ENCODE results near the gene PGS1. TPM values are rescaled to one million over a fixed set of nuclear protein-coding genes. Genes with fewer than 3 reads are reported as not detected.

PGS1 gene
- total and polyA plus RNA-seq, 10 of the 15 experiments (the other 5 are each of a cell fraction or from before 2014, with no cell fraction given): 1.3 to 37.6 (median 27.4) TPM

GRCh38 chr17:78399693-78400144, 21.3 kb downstream of the PGS1 start:
- FAIRE-seq: no peak
- CTCF ChIA-PET: no interaction called here
- TF ChIP-seq DPF2 (IDR thresholded peaks at IDR 0.05) (no peak), RFX5 (IDR thresholded peaks at IDR 0.05; ENCODE audit: low read depth, low read length) (no peak), SPI1 (IDR thresholded peaks at IDR 0.05; ENCODE audit: borderline replicate concordance, insufficient read depth, low read depth, low read length) (no peak), ASH2L (IDR thresholded peaks at IDR 0.05; ENCODE audit: borderline replicate concordance, low read depth) (no peak), PBX3 (IDR thresholded peaks at IDR 0.05; ENCODE audit: insufficient replicate concordance, low read depth, low read length) (no peak), TCF7 (IDR thresholded peaks at IDR 0.05; ENCODE audit: borderline replicate concordance) (no peak), RCOR1 (conservative IDR thresholded peaks at IDR 0.05; ENCODE audit: low read depth, low read length) (no peak), CHD2 (IDR thresholded peaks at IDR 0.05; ENCODE audit: borderline replicate concordance, low read depth, low read length) (no peak), ZNF217 (IDR thresholded peaks at IDR 0.05) (no peak), YBX1 (IDR thresholded peaks at IDR 0.05) (no peak), PML (IDR thresholded peaks at IDR 0.05; ENCODE audit: low read length) (no peak), BHLHE40 (IDR thresholded peaks at IDR 0.05; ENCODE audit: borderline replicate concordance in 1 of 2, low read depth in 2 of 2, low read length in 1 of 2) (no peak)
- TF ChIP-seq, protein P1, sequence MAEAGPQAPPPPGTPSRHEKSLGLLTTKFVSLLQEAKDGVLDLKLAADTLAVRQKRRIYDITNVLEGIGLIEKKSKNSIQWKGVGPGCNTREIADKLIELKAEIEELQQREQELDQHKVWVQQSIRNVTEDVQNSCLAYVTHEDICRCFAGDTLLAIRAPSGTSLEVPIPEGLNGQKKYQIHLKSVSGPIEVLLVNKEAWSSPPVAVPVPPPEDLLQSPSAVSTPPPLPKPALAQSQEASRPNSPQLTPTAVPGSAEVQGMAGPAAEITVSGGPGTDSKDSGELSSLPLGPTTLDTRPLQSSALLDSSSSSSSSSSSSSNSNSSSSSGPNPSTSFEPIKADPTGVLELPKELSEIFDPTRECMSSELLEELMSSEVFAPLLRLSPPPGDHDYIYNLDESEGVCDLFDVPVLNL (IDR thresholded peaks at IDR 0.05; ENCODE audit: low read depth, low read length): no peak
- TF ChIP-seq, protein P2, sequence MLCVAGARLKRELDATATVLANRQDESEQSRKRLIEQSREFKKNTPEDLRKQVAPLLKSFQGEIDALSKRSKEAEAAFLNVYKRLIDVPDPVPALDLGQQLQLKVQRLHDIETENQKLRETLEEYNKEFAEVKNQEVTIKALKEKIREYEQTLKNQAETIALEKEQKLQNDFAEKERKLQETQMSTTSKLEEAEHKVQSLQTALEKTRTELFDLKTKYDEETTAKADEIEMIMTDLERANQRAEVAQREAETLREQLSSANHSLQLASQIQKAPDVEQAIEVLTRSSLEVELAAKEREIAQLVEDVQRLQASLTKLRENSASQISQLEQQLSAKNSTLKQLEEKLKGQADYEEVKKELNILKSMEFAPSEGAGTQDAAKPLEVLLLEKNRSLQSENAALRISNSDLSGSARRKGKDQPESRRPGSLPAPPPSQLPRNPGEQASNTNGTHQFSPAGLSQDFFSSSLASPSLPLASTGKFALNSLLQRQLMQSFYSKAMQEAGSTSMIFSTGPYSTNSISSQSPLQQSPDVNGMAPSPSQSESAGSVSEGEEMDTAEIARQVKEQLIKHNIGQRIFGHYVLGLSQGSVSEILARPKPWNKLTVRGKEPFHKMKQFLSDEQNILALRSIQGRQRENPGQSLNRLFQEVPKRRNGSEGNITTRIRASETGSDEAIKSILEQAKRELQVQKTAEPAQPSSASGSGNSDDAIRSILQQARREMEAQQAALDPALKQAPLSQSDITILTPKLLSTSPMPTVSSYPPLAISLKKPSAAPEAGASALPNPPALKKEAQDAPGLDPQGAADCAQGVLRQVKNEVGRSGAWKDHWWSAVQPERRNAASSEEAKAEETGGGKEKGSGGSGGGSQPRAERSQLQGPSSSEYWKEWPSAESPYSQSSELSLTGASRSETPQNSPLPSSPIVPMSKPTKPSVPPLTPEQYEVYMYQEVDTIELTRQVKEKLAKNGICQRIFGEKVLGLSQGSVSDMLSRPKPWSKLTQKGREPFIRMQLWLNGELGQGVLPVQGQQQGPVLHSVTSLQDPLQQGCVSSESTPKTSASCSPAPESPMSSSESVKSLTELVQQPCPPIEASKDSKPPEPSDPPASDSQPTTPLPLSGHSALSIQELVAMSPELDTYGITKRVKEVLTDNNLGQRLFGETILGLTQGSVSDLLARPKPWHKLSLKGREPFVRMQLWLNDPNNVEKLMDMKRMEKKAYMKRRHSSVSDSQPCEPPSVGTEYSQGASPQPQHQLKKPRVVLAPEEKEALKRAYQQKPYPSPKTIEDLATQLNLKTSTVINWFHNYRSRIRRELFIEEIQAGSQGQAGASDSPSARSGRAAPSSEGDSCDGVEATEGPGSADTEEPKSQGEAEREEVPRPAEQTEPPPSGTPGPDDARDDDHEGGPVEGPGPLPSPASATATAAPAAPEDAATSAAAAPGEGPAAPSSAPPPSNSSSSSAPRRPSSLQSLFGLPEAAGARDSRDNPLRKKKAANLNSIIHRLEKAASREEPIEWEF (IDR thresholded peaks at IDR 0.05; ENCODE audit: insufficient replicate concordance, low read depth, low read length): no peak
- TF ChIP-seq, protein P3, sequence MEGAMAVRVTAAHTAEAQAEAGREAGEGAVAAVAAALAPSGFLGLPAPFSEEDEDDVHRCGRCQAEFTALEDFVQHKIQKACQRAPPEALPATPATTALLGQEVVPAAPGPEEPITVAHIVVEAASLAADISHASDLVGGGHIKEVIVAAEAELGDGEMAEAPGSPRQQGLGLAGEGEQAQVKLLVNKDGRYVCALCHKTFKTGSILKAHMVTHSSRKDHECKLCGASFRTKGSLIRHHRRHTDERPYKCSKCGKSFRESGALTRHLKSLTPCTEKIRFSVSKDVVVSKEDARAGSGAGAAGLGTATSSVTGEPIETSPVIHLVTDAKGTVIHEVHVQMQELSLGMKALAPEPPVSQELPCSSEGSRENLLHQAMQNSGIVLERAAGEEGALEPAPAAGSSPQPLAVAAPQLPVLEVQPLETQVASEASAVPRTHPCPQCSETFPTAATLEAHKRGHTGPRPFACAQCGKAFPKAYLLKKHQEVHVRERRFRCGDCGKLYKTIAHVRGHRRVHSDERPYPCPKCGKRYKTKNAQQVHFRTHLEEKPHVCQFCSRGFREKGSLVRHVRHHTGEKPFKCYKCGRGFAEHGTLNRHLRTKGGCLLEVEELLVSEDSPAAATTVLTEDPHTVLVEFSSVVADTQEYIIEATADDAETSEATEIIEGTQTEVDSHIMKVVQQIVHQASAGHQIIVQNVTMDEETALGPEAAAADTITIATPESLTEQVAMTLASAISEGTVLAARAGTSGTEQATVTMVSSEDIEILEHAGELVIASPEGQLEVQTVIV (IDR thresholded peaks at IDR 0.05; ENCODE audit: borderline replicate concordance, partially characterized antibody): no peak

More at GRCh38 chr17:78399693-78400144, 21.3 kb downstream of the PGS1 start:
- ChIA-PET POLR2A (no interaction called here), SMC1A (ENCODE audit: uncharacterized antibody, unreplicated experiment) (interaction anchor here (1.9 kb wide), 1 partner anchor 8 kb away, joined by 4 read pairs; no protein-coding TSS in a partner anchor), RAD21 (ENCODE audit: unreplicated experiment) (no interaction called here)
- H3K9ac ChIP-seq (ENCODE audit: control insufficient read depth, insufficient read depth, low read length): no peak overlapping the region
- in situ Hi-C loops (cut with MboI): no loop called here
- H3K36me3 ChIP-seq (ENCODE audit: control insufficient read depth in 2 of 2, insufficient read depth in 2 of 2, low read length in 1 of 2): peaks cover 40 to 57% of the 10 kb centered on the region in 2 experiments
- no peak overlapping the region for H3K27ac ChIP-seq (ENCODE audit: control insufficient read depth, insufficient read depth)
- DNase-seq (ENCODE audit: low read depth, low spot score) (no peak), ATAC-seq (no peak)
- no TSS peak for BruUV-seq (replicated peaks)
- no peaks in the 10 kb centered on the region for H3K9me3 ChIP-seq (replicated peaks; ENCODE audit: control insufficient read depth, insufficient read depth, low read length)
- H3K4me3 ChIP-seq: no peak overlapping the region
- no peaks in the 10 kb centered on the region; the same call in 1 of the 2 replicates for H4K20me1 ChIP-seq (ENCODE audit: control insufficient read depth, insufficient read depth)
- intact Hi-C loops (cut with micrococcal nuclease; ENCODE audit: unreplicated experiment): no loop called here
- H3K4me1 ChIP-seq (ENCODE audit: control insufficient read depth, insufficient read depth, low read length): no peaks in the 10 kb centered on the region
- no peaks in the 10 kb centered on the region for H3K27me3 ChIP-seq (replicated peaks in 1 of 2; ENCODE audit: control insufficient read depth in 2 of 2, insufficient read depth in 2 of 2, low read length in 1 of 2)
- no peak overlapping the region for H3K4me2 ChIP-seq (ENCODE audit: control insufficient read depth, insufficient read depth)
- H3K79me2 ChIP-seq (ENCODE audit: control insufficient read depth, insufficient read depth, low read length): peaks cover 3% of the 10 kb centered on the region; the same call in 1 of the 2 replicates
- no peak overlapping the region for H2AFZ ChIP-seq (ENCODE audit: control insufficient read depth, low read depth, low read length)
- 85% methylated on average over 6 of the region's 6 CpGs for WGBS (ENCODE audit: insufficient coverage, insufficient replicate concordance, low lambda C conversion rate, missing lambda C conversion rate)
